Ureter (tissue), 1 donor: ENCODE results near the gene TOX4. TPM values are rescaled to one million over a fixed set of nuclear protein-coding genes. Genes with fewer than 3 reads are reported as not detected.

Source experiments
- DNase-seq: peaks from one replicate; pipeline ENCODE4 v3.0.0-alpha.2; 2020; ENCODE audit warnings: low spot score
- total RNA-seq: library from RNA; stranded (reverse); gene quantifications from one replicate; pipeline ENCODE4 v1.2.4, GENCODE V29; 2023
- donor health status: DM: yes; HTN: yes; CAD: no.

Gene TOX4
- total RNA-seq, 1 donor from 2014 or later: 77.7 TPM

- no peak for DNase-seq
Observed at GRCh38 chr14:21503376-21503775, 26.4 kb downstream of the TOX4 start.

- DNase-seq: no peak
Observed at GRCh38 chr14:21505012-21505553, 28.1 kb downstream of the TOX4 start.

- no peak for DNase-seq
Observed at GRCh38 chr14:21506557-21506956, 29.6 kb downstream of the TOX4 start.

GRCh38 chr14:21509432-21510143 lies 32.6 kb downstream of the TOX4 start:
- DNase-seq: no peak

- DNase-seq: peak; percentile 97
Observed at GRCh38 chr14:21510735-21511657, 34.0 kb downstream of the TOX4 start, which contains the start of gene METTL3. METTL3 (minus strand) TSS chr14:21511340; CDS start chr14:21511223, 117 bp downstream.

- no peak for DNase-seq
Observed at GRCh38 chr14:21514341-21514740, 37.3 kb downstream of the TOX4 start.

DNA sequence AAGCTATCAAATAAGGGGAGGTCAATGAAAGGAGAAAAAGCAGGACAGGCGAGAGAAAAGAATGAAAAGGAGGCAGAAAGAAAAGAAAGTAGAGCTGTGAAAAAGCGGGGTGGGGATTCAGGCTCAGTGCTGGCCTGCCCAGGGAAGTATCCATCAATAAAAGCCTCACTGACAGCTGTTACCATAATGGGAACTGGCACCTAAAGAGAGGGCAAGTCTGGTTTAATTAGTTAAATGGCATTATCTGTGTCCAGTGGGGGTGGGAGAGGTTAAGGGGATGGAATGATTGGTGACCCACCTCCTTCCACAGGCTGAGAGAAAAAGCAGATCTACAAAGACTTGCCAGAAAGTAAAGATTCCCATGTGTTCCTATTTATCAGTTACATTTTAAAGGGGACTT lies 41.7 kb downstream of the TOX4 start:
- no peak for DNase-seq

GRCh38 chr14:21520767-21521166 lies 43.8 kb downstream of the TOX4 start:
- DNase-seq: no peak

DNA sequence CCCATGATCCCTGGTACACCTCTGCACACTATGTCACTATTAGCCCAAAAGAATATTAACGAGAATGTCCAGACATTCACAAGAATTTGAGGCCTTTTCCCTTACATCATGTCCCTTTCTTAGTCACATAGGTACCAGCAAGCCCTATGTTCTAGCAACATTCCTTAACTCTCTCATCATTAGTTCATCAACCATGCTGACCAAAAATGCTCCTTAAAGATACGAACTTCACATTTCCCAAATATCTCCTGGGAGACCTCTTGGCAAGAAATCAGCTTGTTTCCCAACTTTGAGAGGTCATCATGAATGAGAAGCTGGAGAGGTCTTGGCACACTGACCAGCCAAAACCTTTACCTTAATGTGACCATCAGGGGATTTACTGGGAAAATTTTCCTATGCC lies 44.5 kb downstream of the TOX4 start:
- no peak for DNase-seq

DNA sequence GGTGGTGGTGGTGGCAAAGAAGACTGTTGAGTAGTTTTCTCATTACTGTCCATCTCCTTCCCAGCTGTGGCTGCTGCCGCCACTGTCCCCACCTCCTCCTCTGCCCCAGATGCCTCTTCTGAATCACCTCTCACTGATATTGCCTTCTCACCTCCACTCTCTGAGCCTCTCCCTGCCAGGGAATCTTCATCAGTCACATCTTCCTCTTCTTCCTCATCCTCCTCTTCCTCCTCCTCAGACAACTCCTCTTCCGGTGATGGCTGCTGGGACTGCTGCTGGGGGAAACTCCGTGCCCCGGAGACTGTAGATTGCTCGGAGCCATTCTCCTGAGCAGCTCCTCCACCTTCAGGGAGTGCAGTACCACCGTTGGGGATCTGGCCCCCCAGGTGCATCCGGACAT lies 46.2 kb downstream of the TOX4 start:
- DNase-seq: no peak

DNA sequence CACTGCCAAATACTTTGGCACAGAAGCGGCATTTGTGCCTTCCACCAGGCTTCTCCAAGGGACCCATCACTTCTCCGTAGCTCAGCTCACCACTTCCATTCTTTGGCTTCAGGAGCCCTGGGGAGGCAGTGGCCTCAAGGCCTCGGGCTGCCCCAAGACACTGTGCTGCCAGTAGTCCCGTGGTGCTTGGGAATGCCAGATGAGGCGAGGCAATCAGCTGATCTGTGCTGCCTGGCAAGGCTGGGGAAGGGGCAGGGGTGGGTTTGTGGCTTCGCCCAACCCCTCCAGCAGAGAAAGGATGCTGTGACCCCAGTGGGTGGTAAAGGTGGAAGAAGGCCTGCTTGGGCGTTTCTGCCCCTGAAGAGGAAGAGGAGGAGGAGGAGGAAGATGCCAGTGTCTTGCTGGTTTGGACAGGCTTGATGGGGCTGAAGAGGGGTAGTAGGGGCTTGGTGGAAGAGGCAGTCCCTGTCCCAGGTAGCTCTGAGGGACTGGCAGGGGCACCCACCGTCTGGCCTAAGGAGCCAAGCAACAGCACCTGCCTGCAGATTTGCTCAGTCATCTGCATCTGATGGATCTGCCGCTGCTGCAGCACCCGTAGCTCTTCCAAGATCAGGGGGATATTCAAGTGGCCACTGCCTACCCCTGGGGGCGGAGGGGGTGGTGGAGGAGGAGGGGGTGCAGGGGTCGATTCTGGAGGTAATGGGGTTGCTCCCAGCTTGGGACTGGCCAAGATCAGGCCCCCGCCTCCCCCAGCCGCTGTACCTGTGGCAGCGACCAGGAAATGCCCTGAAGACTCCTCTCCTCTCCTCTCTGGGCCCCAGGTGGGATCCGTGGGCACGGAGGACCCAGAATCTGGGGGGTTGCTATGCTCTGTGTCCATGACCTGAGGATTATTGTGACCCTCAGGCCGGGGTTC lies 47.8 kb downstream of the TOX4 start:
- DNase-seq: no peak

GRCh38 chr14:21525571-21525961 lies 48.6 kb downstream of the TOX4 start:
- DNase-seq: no peak

DNA sequence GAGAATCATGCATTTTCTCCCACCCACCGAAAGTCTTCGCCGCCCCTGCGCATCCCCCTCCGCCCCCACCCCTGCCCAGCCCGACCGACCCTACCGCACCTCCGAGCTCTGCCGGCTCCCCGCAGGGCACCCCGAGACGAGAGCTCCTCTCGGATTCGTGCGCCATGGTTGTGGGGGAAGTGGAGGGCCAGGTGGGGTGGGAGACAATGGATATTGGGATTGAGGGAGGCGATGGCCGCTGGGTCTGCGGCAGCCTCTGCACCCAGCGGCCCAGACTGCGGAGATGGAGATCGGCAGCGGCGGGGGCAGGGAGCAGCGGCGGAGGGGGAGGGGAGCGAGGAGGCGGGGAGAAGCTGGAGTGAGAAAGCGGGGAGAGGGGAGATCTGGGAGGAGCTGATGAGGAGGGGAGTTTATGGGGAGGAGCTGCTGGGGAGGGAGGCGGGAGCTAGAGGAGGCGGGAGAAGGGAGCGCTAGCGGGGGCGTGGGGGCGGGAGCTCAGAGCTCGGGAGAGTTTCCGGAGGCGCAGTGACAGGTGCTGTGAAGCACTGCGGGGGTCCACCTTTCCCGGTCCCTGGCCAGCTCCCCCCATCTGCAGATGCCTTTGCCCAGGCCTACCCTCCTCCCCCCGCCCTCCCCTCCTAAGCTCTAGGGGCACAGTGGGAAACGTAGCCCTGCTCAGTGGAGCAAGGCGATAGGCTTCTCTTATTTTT lies 49.1 kb downstream of the TOX4 start, which contains the start of gene SALL2:
SALL2 (minus strand) TSS at position 385 of the 710 bp plus-strand sequence; CDS start at position 166, 219 bp downstream.
- DNase-seq: peak; percentile 73

GRCh38 chr14:21526672-21527317 lies 49.8 kb downstream of the TOX4 start:
- DNase-seq: no peak

DNA sequence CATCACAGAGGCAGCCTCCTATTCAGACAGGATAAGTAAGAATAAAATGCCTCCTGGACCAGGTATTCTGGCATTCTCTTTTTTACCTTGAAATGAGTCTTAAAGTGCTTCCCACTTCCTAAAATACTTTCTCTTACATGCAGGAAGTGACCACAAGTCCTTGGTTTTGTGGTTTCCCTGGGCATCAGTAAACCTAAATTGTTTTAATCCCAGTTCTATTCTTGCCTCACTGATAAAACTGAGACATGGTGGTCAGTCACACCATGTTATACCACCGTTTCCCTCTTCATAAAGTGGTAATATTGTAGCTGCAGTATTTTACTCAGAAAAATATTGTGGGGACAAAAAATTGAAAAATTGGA lies 50.3 kb downstream of the TOX4 start:
- DNase-seq: no peak

GRCh38 chr14:21528381-21529348 lies 51.7 kb downstream of the TOX4 start:
- DNase-seq: no peak

GRCh38 chr14:21529515-21529914 lies 52.5 kb downstream of the TOX4 start:
- no peak for DNase-seq

- DNase-seq: no peak
Observed at GRCh38 chr14:21533294-21533693, 56.3 kb downstream of the TOX4 start.

DNA sequence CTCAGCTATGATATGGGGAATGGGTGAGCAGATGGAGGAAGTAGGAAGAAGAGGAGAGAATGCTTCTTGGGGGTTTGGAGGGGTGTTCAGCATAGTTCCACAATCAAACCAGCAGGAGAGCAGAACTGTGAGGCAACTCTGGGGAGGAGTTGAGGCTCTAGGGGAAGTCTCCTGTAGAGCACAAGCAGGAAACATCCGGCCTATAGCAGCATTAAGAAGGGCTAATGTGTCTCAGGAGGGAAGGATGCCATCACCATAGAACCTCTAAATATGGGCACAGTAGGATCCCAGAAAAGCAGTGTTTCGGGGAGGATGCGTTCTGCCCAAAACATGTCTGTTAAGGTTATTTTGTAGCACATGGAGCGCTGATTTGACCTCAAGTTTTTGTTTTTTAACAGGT lies 57.6 kb downstream of the TOX4 start:
- no peak for DNase-seq
